Fibroblast of lung (primary cell): ENCODE results near the gene POU3F1. TPM values are rescaled to one million over a fixed set of nuclear protein-coding genes. Genes with fewer than 3 reads are reported as not detected.

ENCODE experiments used
- DNase-seq, 2 donors: peaks; one replicate each; pipeline versions ENCODE4 v3.0.0 to v3.0.0-alpha.2; 2010; ENCODE audit warnings: low read depth in 2 of 2
- H2AFZ ChIP-seq: 2 replicates; pipeline ENCODE4 v1.5.1; 2012; ENCODE audit warnings: low read length, control low read depth, inconsistent platforms
- H3K27ac ChIP-seq: 2 replicates; pipeline ENCODE4 v1.5.1; 2011; ENCODE audit warnings: low read length, control low read depth; ENCODE audit not compliant: insufficient read depth
- H3K27me3 ChIP-seq: 2 replicates; pipeline ENCODE4 v1.5.1; 2011; ENCODE audit warnings: mild to moderate bottlenecking, low read length; ENCODE audit not compliant: control insufficient read depth, insufficient read depth
- H3K36me3 ChIP-seq: 2 replicates; pipeline ENCODE4 v1.5.1; 2011; ENCODE audit warnings: low read length; ENCODE audit not compliant: control insufficient read depth, insufficient read depth
- H3K4me1 ChIP-seq: 2 replicates; pipeline ENCODE4 v1.5.1; 2011; ENCODE audit warnings: low read length; ENCODE audit not compliant: control insufficient read depth, insufficient read depth; ENCODE audit errors: extremely low read depth
- H3K4me2 ChIP-seq: 2 replicates; pipeline ENCODE4 v1.5.1; 2011; ENCODE audit warnings: low read length, control low read depth; ENCODE audit not compliant: insufficient read depth; ENCODE audit errors: extremely low read depth
- H3K4me3 ChIP-seq, 4 experiments: fragments of 200-600 bp in 1 of 4; sonication (generic) in 1 of 4; replicated peaks in 1 of 4; 2 replicates each; pipeline ENCODE4 v1.5.1; 2011 to 2016; ENCODE audit warnings: low read length in 4 of 4, low read depth in 3 of 4, mild to moderate bottlenecking in 3 of 4, control low read depth in 2 of 4, inconsistent platforms in 1 of 4, mixed read lengths in 1 of 4; ENCODE audit not compliant: insufficient read depth in 1 of 4; ENCODE audit errors: control extremely low read depth in 1 of 4
- H3K79me2 ChIP-seq: 2 replicates; pipeline ENCODE4 v1.5.1; 2012; ENCODE audit warnings: mild to moderate bottlenecking, low read length, inconsistent platforms; ENCODE audit not compliant: control insufficient read depth, insufficient read depth
- H3K9ac ChIP-seq: 2 replicates; pipeline ENCODE4 v1.5.1; 2011; ENCODE audit warnings: mild to moderate bottlenecking, low read length, control low read depth; ENCODE audit not compliant: insufficient read depth
- H3K9me3 ChIP-seq: 2 replicates; pipeline ENCODE4 v1.5.1; 2012; ENCODE audit warnings: low read depth, low read length; ENCODE audit not compliant: control insufficient read depth, insufficient read depth
- H4K20me1 ChIP-seq: 2 replicates; pipeline ENCODE4 v1.5.1; 2011; ENCODE audit warnings: low read length; ENCODE audit not compliant: control insufficient read depth, insufficient read depth; ENCODE audit errors: extremely low read depth
- CTCF ChIP-seq, 2 donors: IDR thresholded peaks in 1 of 2; conservative IDR thresholded peaks in 1 of 2; 1 replicate in 1 of 2; 2 replicates in 1 of 2; pipeline ENCODE4 v1.5.1; 2011 to 2012; ENCODE audit warnings: low read length in 2 of 2, control low read depth in 1 of 2, inconsistent platforms in 1 of 2, low read depth in 1 of 2, mild to moderate bottlenecking in 1 of 2
- EZH2 ChIP-seq: IDR thresholded peaks from 2 replicates; pipeline ENCODE4 v1.5.1; 2012; ENCODE audit warnings: low read length, control low read depth, mild to moderate bottlenecking; ENCODE audit errors: missing control alignments
- polyA minus RNA-seq: library from RNA; depleted of rRNA, polyadenylated mRNA; stranded (reverse); fragments of >200 nt; gene quantifications from 2 replicates; pipeline ENCODE4 v1.2.3, GENCODE V29; 2011; ENCODE audit warnings: low replicate concordance
- polyA plus RNA-seq, 2 donors: library from polyadenylated mRNA; depleted of rRNA in 1 of 2; stranded (reverse) in 1 of 2; unstranded in 1 of 2; fragments of >200 nt; gene quantifications; 2 replicates each; pipeline ENCODE4 v1.2.1, GENCODE V29; 2011 to 2012; ENCODE audit warnings: missing spikeins in 1 of 2
- total RNA-seq: library from RNA; depleted of rRNA; stranded (reverse); fragments of >200 nt; gene quantifications from 2 replicates; pipeline ENCODE4 v1.2.1, GENCODE V29; 2014

The POU3F1 gene
- total RNA-seq: under 0.01 TPM in 1 of 2 replicates, not detected in the other
- polyA plus RNA-seq: not detected in 2 replicates
- polyA plus RNA-seq (2012): not detected in 2 replicates
- polyA minus RNA-seq: not detected in 2 replicates

- Histone ChIP-seq H4K20me1 (no peaks in the 10 kb centered on the region), H3K4me1 (peaks cover 3% of the 10 kb centered on the region), H3K9ac (no peak within 1 kb of the TSS), H3K27me3 (peaks cover 64% of the 10 kb centered on the region), H3K27ac (no peak within 1 kb of the TSS), H3K36me3 (no peaks in the 10 kb centered on the region), H3K4me3 (peak within 1 kb of the TSS; percentile 19 to 59 (median 34)), H3K4me2 (peak within 1 kb of the TSS; percentile 78), H3K79me2 (no peaks in the 10 kb centered on the region), H2AFZ (no peak within 1 kb of the TSS), H3K9me3 (no peaks in the 10 kb centered on the region)
- TF ChIP-seq CTCF (conservative IDR thresholded peaks at IDR 0.05 in 1 of 2, IDR thresholded peaks at IDR 0.05 in 1 of 2; ENCODE audit: low read depth in 1 of 2, low read length in 2 of 2): no peak
- no peak for TF ChIP-seq EZH2
- no peak for DNase-seq
Observed at GRCh38 chr1:38046333-38046883, at the start of gene POU3F1. TSS of gene POU3F1 (minus strand) at chr1:38046793. CDS start at chr1:38046743, 50 bp downstream.

- no peak for DNase-seq
- Histone ChIP-seq H2AFZ (no peak overlapping the region), H4K20me1 (no peaks in the 10 kb centered on the region), H3K79me2 (no peaks in the 10 kb centered on the region), H3K27ac (no peak overlapping the region), H3K4me3 (no peak overlapping the region), H3K36me3 (no peaks in the 10 kb centered on the region), H3K27me3 (no peaks in the 10 kb centered on the region), H3K4me1 (no peaks in the 10 kb centered on the region), H3K9ac (no peak overlapping the region), H3K4me2 (no peak overlapping the region), H3K9me3 (no peaks in the 10 kb centered on the region)
- TF ChIP-seq CTCF (conservative IDR thresholded peaks at IDR 0.05 in 1 of 2, IDR thresholded peaks at IDR 0.05 in 1 of 2; ENCODE audit: low read depth in 1 of 2, low read length in 2 of 2): no peak
- no peak for TF ChIP-seq EZH2
Observed at GRCh38 chr1:38095454-38095931, 48.9 kb upstream of the POU3F1 start.

GRCh38 chr1:38094711-38095290 lies 48.2 kb upstream of the POU3F1 start:
- H3K9me3 ChIP-seq: no peaks in the 10 kb centered on the region
- no peak for TF ChIP-seq CTCF (conservative IDR thresholded peaks at IDR 0.05 in 1 of 2, IDR thresholded peaks at IDR 0.05 in 1 of 2; ENCODE audit: low read depth in 1 of 2, low read length in 2 of 2)
- TF ChIP-seq EZH2: no peak
- no peaks in the 10 kb centered on the region for H3K79me2 ChIP-seq
- H3K4me2 ChIP-seq: no peak overlapping the region
- no peaks in the 10 kb centered on the region for H3K4me1 ChIP-seq
- H3K4me3 ChIP-seq: no peak overlapping the region
- no peak overlapping the region for H2AFZ ChIP-seq
- no peak for DNase-seq
- no peaks in the 10 kb centered on the region for H3K36me3 ChIP-seq
- H3K9ac ChIP-seq: no peak overlapping the region
- H3K27me3 ChIP-seq: no peaks in the 10 kb centered on the region
- H4K20me1 ChIP-seq: no peaks in the 10 kb centered on the region
- no peak overlapping the region for H3K27ac ChIP-seq
